SK-N-SH (cell line): Measurements from ENCODE around the gene RICTOR. TPM values are rescaled to one million over a fixed set of nuclear protein-coding genes. Genes with fewer than 3 reads are reported as not detected.

ENCODE experiments used
- CTCF ChIA-PET: fragments of 300-600, 350-600 bp; formaldehyde crosslinking; extraction: SDS; loops from one replicate; lab custom pipeline; 2021; lab: Yijun Ruan, JAX
- POLR2A ChIA-PET: fragments of 350-600 bp; sonication (Branson Sonifier 250); formaldehyde crosslinking; extraction: SDS; loops from one replicate; lab custom pipeline; 2020; ENCODE audit warnings: antibody characterized with exemption, inconsistent platforms; lab: Yijun Ruan, JAX
- DNase-seq: peaks from one replicate; pipeline ENCODE4 v3.0.0; 2012
- H2AFZ ChIP-seq: fragments of 200-600 bp; sonication (generic); 2 replicates; pipeline ENCODE4 v1.8.1; 2016; ENCODE audit warnings: antibody characterized with exemption, mild to moderate bottlenecking, low read depth
- H3F3A ChIP-seq: fragments of 200-600 bp; sonication (generic); replicated peaks from 2 replicates; pipeline ENCODE3; 2016; ENCODE audit warnings: antibody characterized with exemption, mild to moderate bottlenecking; ENCODE audit not compliant: insufficient read depth
- H3K27ac ChIP-seq, 2 experiments: fragments of 200-500 bp in 1 of 2; fragments of 200-600 bp in 1 of 2; sonication (Bioruptor generic) in 1 of 2; sonication (generic), shearing (Covaris generic) in 1 of 2; 2 replicates each; pipeline versions ENCODE4 v1.5.1 to v1.6.1; 2014 to 2016; ENCODE audit warnings: low read depth in 2 of 2, inconsistent platforms in 1 of 2, low read length in 1 of 2, mild to moderate bottlenecking in 1 of 2, mixed read lengths in 1 of 2
- H3K27me3 ChIP-seq: fragments of 200-600 bp; sonication (generic), shearing (Covaris generic); 2 replicates; pipeline ENCODE4 v1.6.1; 2016; ENCODE audit warnings: mixed run types; ENCODE audit not compliant: insufficient read depth
- H3K36me3 ChIP-seq, 2 experiments: fragments of 200-500 bp in 1 of 2; fragments of 200-600 bp in 1 of 2; sonication (Bioruptor generic) in 1 of 2; sonication (generic) in 1 of 2; replicated peaks in 1 of 2; 2 replicates each; pipeline versions ENCODE3 to v1.5.1; 2014 to 2016; ENCODE audit warnings: low read length in 1 of 2, mild to moderate bottlenecking in 1 of 2; ENCODE audit not compliant: insufficient read depth in 2 of 2, control insufficient read depth in 1 of 2
- H3K4me1 ChIP-seq, 2 experiments: fragments of 200-500 bp in 1 of 2; fragments of 200-600 bp in 1 of 2; sonication (Bioruptor generic) in 1 of 2; sonication (generic), shearing (Covaris generic) in 1 of 2; 2 replicates each; pipeline versions ENCODE4 v1.5.1 to v1.6.1; 2014 to 2016; ENCODE audit warnings: low read depth in 1 of 2, low read length in 1 of 2, mixed run types in 1 of 2; ENCODE audit not compliant: insufficient read depth in 2 of 2, control insufficient read depth in 1 of 2
- H3K4me2 ChIP-seq: fragments of 200-600 bp; sonication (generic), shearing (Covaris generic); 2 replicates; pipeline ENCODE4 v1.6.1; 2017; ENCODE audit warnings: mixed run types
- H3K4me3 ChIP-seq, 2 experiments: fragments of 200-500 bp in 1 of 2; fragments of 200-600 bp in 1 of 2; sonication (Bioruptor generic) in 1 of 2; sonication (generic), shearing (Covaris generic) in 1 of 2; 2 replicates each; pipeline versions ENCODE4 v1.5.1 to v1.8.1; 2014 to 2016; ENCODE audit warnings: low read depth in 2 of 2, inconsistent platforms in 1 of 2, low read length in 1 of 2, mild to moderate bottlenecking in 1 of 2, mixed read lengths in 1 of 2, moderate library complexity in 1 of 2
- H3K79me2 ChIP-seq: fragments of 200-600 bp; sonication (generic); 2 replicates; pipeline ENCODE4 v1.8.1; 2017; ENCODE audit warnings: mild to moderate bottlenecking; ENCODE audit not compliant: insufficient read depth
- H3K9ac ChIP-seq: fragments of 200-600 bp; sonication (generic); 2 replicates; pipeline ENCODE4 v1.6.1; 2017; ENCODE audit warnings: mixed run types
- H3K9me2 ChIP-seq: fragments of 200-600 bp; sonication (generic); 2 replicates; pipeline ENCODE4 v1.6.1; 2017; ENCODE audit warnings: mixed run types
- H3K9me3 ChIP-seq: fragments of 200-600 bp; sonication (generic); 2 replicates; pipeline ENCODE4 v1.6.1; 2017; ENCODE audit warnings: mixed run types, mild to moderate bottlenecking, moderate library complexity
- H4K20me1 ChIP-seq: fragments of 200-600 bp; sonication (generic); 2 replicates; pipeline ENCODE4 v1.6.1; 2017; ENCODE audit warnings: mild to moderate bottlenecking, mixed run types; ENCODE audit not compliant: insufficient read depth
- ELF1 ChIP-seq: IDR thresholded peaks from 2 replicates; pipeline ENCODE4 v1.4.0; 2012
- FOSL2 ChIP-seq: IDR thresholded peaks from 2 replicates; pipeline ENCODE4 v1.4.0; 2012; ENCODE audit warnings: low read depth, mild to moderate bottlenecking, moderate library complexity, borderline replicate concordance
- FOXM1 ChIP-seq: IDR thresholded peaks from 2 replicates; pipeline ENCODE4 v1.4.0; 2012; ENCODE audit warnings: low read depth, mild to moderate bottlenecking
- GABPA ChIP-seq: IDR thresholded peaks from 2 replicates; pipeline ENCODE4 v1.4.0; 2012; ENCODE audit warnings: low read depth, mild to moderate bottlenecking
- JUND ChIP-seq: IDR thresholded peaks from 2 replicates; pipeline ENCODE4 v1.4.0; 2012
- MAX ChIP-seq: IDR thresholded peaks from 2 replicates; pipeline ENCODE4 v1.4.0; 2012; ENCODE audit warnings: low read depth
- RCOR1 ChIP-seq: fragments of 150-350 bp; IDR thresholded peaks from 2 replicates; pipeline ENCODE4 v1.6.1; 2017; ENCODE audit warnings: antibody characterized with exemption, low read length
- SMC3 ChIP-seq: IDR thresholded peaks from 2 replicates; pipeline ENCODE4 v1.6.1; 2012; ENCODE audit warnings: low read depth, low read length, improper control_type of control experiment
- TEAD4 ChIP-seq: IDR thresholded peaks from 2 replicates; pipeline ENCODE4 v1.4.0; 2012; ENCODE audit warnings: mild to moderate bottlenecking, borderline replicate concordance; ENCODE audit not compliant: insufficient read depth
- USF1 ChIP-seq: IDR thresholded peaks from 2 replicates; pipeline ENCODE4 v1.4.0; 2012; ENCODE audit warnings: low read depth, borderline replicate concordance
- WGBS: methylation state at CpG from one replicate; pipeline ENCODE4 v1.1.6; 2017; ENCODE audit warnings: low lambda C conversion rate; 5-methylcytosine and 5-hydroxymethylcytosine counted together
- polyA plus RNA-seq, 3 experiments: library from polyadenylated mRNA; depleted of rRNA; stranded (reverse); fragments of >200 nt; gene quantifications; 2 replicates each; pipeline ENCODE4 v1.2.3, GENCODE V29; 2012

Gene RICTOR
- polyA plus RNA-seq, 1 of the 3 experiments (the other 2 are of a cell fraction) = 1.6 TPM

GRCh38 chr5:38927470-38927869, 146.7 kb downstream of the RICTOR start:
- Histone ChIP-seq H2AFZ (no peak overlapping the region), H3K27ac (no peak overlapping the region), H3K4me1 (peaks cover 0 to 23% of the 10 kb centered on the region in 2 experiments; a peak in 2 of 4 replicates), H3K4me2 (no peak overlapping the region), H3K36me3 (peaks cover 36% of the 10 kb centered on the region in 2 experiments), H3F3A (peaks cover 31% of the 10 kb centered on the region), H3K9me2 (no peaks in the 10 kb centered on the region), H3K79me2 (no peaks in the 10 kb centered on the region), H3K4me3 (no peak overlapping the region), H3K27me3 (no peaks in the 10 kb centered on the region), H4K20me1 (no peaks in the 10 kb centered on the region), H3K9me3 (no peaks in the 10 kb centered on the region), H3K9ac (no peak overlapping the region)
- CTCF ChIA-PET = interaction anchor here (1.7 to 2.1 kb wide), 2 partner anchors 25 to 486 kb away, joined by 3 to 7 read pairs; no protein-coding TSS in a partner anchor
- POLR2A ChIA-PET = no interaction called here
- WGBS = 58% methylated on average over 1 of the region's 2 CpGs
- no peak for DNase-seq
- TF ChIP-seq GABPA (no peak), JUND (no peak), TEAD4 (no peak), ELF1 (no peak), RCOR1 (no peak), FOXM1 (no peak)

- CTCF ChIA-PET = interaction anchor here (1.7 to 2.1 kb wide), 2 partner anchors 24 to 484 kb away, joined by 3 to 7 read pairs; no protein-coding TSS in a partner anchor
- 59% methylated on average over 3 of the region's 3 CpGs for WGBS
These were observed 148.1 kb downstream of the RICTOR start for GRCh38 chr5:38926121-38926520.

More at GRCh38 chr5:38926121-38926520, 148.1 kb downstream of the RICTOR start:
- peak overlapping the region in 1 of 2 experiments; percentile 81; a peak in 2 of 4 replicates for H3K27ac ChIP-seq
- no peaks in the 10 kb centered on the region for H3K27me3 ChIP-seq
- H3K79me2 ChIP-seq = no peaks in the 10 kb centered on the region
- no peaks in the 10 kb centered on the region for H4K20me1 ChIP-seq
- no peaks in the 10 kb centered on the region for H3K9me3 ChIP-seq
- no peak overlapping the region for H2AFZ ChIP-seq
- POLR2A ChIA-PET = no interaction called here
- peak overlapping the region; percentile 6; the same call in 1 of the 2 replicates for H3K4me2 ChIP-seq
- no peak for DNase-seq
- peaks cover 31% of the 10 kb centered on the region for H3F3A ChIP-seq
- peak; percentile 17; the same call in 1 of the 2 replicates for TF ChIP-seq FOSL2
- TF ChIP-seq MAX = 0 out of 2 replicates have a peak, but pooled peaks have one; percentile 47
- no peak for TF ChIP-seq SMC3
- TF ChIP-seq USF1 = no peak; the same call in 1 of the 2 replicates
- H3K36me3 ChIP-seq = peaks cover 34 to 39% of the 10 kb centered on the region in 2 experiments
- H3K9me2 ChIP-seq = no peaks in the 10 kb centered on the region
- H3K4me3 ChIP-seq = no peak overlapping the region
- H3K9ac ChIP-seq = 0 out of 2 replicates have a peak overlapping the region, but pooled peaks have one; percentile 5
- H3K4me1 ChIP-seq = peaks cover 0 to 23% of the 10 kb centered on the region in 2 experiments; a peak in 2 of 4 replicates
